ENCODE data around the gene MINDY4. TPM values are rescaled to one million over a fixed set of nuclear protein-coding genes. Genes with fewer than 3 reads are reported as not detected.

Gene MINDY4
- total RNA-seq (2014; rRNA removed; shearing (Covaris generic)) = 3.6 and 4.0 TPM in 2 replicates
- 2.9 and 6.4 TPM in 2 replicates for polyA plus RNA-seq (2014; cell fraction: nucleus; rRNA removed)

DNA sequence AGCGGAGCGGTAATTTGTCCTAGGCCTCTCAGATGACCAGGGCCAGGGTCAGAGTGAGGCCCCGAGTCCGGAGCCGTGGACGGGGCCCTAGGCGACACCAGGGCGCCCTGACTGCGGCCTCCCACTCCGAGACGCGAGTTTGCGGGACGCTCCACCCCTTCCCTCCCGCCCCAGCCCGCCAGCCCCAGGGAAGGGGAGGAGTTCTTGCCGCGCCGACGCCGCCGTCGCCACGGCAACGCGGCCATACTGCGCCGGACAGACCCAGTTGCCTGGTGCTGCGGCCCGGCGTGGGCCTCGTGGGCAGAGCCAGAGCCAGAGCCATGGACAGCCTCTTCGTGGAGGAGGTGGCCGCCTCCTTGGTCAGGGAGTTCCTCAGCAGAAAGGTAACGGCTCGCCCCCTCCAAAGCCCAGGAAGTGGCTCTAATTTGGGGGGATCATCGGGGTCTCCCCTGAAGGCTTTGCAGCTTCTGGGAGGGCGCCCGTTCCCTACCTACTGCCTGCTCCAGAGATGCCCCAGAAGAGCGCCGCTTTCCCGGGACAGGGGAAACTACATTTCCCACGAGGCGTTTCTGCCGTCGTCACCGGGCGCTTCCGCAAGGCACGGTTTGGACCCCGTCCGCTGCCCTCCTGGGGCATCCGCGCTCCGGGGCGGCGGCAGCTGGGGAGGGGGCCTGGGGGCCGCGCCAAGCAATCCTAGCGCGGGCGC lies at the start of gene MINDY4:
MINDY4 (plus strand) TSS at position 244 of the 706 bp plus-strand sequence; CDS start at position 321, 77 bp downstream.
- DNase-seq (ENCODE audit: extremely low read depth, low read depth) = peak; percentile 63

- no peak for DNase-seq (ENCODE audit: extremely low read depth, low read depth)
Measured at GRCh38 chr7:30722187-30722586, 49.0 kb upstream of the MINDY4 start.

GRCh38 chr7:30722671-30723070 lies 48.5 kb upstream of the MINDY4 start:
- no peak for DNase-seq (ENCODE audit: extremely low read depth, low read depth)

- no peak for DNase-seq (ENCODE audit: extremely low read depth, low read depth)
Measured at GRCh38 chr7:30723776-30724175, 47.4 kb upstream of the MINDY4 start.

DNA sequence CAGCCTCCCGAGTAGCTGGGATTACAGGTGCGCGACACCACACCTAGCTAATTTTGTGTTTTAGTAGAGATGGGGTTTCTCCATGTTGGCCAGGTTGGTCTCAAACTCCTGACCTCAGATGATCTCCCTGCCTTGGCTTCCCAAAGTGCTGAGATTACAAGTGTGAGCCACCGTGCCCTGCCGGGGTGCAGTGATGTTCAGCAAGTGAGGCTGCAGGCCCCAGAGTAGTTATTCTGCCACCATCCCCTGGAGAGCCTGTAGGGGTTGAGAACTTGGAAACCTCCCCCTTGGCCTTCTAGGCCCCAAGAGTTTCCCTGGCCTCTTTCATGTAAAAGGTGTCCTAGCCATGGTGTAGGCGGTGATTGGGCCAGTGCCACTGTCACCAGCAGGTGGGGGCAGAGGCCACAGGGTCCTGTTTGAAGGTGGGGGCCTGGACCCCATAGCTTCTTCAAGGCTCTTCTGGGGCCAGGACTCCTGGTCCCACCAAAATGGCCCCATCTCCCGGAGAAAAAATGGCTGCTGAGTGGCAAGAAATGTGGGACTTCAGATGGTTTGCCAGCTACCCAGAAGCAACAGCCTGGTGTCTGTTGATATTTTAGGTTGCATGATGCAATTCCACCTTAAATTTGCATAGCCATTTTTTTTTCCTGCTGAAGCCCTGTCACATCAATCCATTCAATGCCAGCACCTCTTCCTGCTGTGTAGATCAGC lies 44.8 kb upstream of the MINDY4 start:
- no peak for DNase-seq (ENCODE audit: extremely low read depth, low read depth)

- no peak for DNase-seq (ENCODE audit: extremely low read depth, low read depth)
Measured at GRCh38 chr7:30727061-30727945, 43.9 kb upstream of the MINDY4 start.

- no peak for DNase-seq (ENCODE audit: extremely low read depth, low read depth)
Measured at GRCh38 chr7:30728591-30729100, 42.6 kb upstream of the MINDY4 start.

DNA sequence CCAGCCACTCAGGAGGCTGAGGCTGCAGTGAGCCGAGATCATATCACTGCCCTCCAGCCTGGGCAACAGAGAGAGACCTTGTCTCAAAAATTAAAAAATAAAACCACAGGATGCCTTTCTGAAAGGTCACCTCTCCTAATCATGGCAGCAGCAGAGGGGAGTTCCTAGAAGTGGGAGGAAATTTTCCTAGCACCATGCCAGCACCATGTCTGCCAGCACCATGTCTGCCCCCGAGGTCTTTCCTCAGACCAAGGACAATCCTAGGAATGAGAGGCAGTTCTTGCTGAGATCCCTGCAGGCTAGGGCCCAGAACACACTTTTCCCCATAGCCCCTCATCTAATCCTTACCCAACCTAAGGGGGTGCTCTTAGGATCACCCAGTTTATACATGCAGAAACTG lies 41.6 kb upstream of the MINDY4 start:
- DNase-seq (ENCODE audit: extremely low read depth, low read depth) = no peak

GRCh38 chr7:30730097-30730496 lies 41.1 kb upstream of the MINDY4 start:
- DNase-seq (ENCODE audit: extremely low read depth, low read depth) = no peak

GRCh38 chr7:30730996-30731395 lies 40.2 kb upstream of the MINDY4 start:
- no peak for DNase-seq (ENCODE audit: extremely low read depth, low read depth)

GRCh38 chr7:30731581-30731980 lies 39.6 kb upstream of the MINDY4 start:
- DNase-seq (ENCODE audit: extremely low read depth, low read depth) = no peak

DNA sequence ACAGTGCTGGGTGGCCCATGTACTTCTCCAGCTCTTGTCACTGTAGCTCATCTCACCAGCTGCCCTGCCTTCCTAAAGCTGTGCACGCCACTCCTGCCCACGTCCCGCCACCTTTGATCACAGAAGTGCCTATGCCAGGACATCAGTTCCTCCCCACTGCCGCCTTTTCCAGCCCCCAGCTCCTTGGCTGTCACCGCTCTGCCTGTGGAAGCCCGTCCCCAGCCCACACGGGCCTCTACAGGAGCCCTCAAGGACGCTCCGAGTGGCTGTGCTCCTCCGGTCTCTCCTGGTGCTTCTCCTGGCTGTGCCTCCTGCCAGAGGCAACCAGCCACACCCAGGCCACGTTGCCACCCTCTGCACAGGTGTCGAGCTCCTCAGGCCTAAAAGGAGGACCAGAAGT lies 38.6 kb upstream of the MINDY4 start:
- no peak for DNase-seq (ENCODE audit: extremely low read depth, low read depth)

DNA sequence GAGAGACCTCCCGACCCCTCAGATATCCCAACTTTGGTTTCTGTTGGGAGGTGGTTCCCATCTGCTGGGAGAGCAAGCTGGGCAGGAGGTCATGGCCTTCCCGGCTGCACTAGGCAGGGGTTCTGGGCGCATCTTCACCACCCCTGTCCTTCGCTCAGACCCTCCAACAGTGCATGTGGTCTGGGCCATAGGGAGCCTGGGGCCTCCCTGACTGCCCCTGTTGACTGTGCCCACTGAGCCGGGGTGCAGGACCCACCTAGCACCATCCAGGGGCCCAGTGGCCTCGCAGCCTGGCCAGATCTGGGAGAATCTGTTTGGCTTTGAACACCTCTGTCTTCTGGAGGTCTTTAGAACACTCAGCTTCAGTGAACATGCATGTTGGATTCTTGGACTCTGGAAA lies 38.0 kb upstream of the MINDY4 start:
- DNase-seq (ENCODE audit: extremely low read depth, low read depth) = no peak

DNA sequence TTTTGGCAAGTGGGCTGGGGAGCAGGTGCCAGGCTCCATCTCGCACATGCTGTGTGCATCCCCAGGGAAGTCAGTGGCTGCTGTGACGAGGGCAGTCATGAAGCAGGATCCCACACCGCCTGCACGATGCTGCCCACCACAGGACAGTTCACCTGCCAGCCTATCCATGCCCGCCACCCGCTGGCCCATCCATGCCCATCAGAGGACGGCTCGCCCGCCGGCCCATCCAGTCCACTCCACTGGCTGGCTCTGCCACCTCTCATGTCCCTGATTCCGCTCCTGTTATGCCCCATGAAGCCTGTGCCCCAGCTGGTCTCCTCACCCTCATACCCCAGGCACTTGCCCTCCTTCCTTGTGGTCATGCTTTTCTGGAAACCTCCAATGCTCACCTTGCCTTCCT lies 37.5 kb upstream of the MINDY4 start:
- no peak for DNase-seq (ENCODE audit: extremely low read depth, low read depth)

GRCh38 chr7:30734497-30734896 lies 36.7 kb upstream of the MINDY4 start:
- no peak for DNase-seq (ENCODE audit: extremely low read depth, low read depth)

DNA sequence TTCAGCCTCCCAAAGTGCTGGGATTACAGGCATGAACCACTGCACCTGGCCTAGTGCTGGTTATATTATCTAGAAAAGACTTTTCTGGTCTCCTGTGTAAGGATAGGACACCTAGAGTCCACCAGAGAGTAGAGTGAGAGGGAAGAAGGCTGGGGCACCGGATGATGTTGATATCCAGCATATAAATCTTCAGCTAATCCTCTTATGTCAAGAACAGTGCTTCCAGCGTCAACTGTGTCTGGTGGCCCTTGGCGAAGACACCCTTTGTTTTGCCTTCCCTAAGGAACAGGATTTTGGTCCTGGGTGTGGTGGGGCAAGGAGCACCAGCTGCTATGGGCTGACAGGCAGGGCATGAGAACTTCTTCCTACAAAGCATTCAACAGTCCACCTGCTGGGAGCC lies 35.6 kb upstream of the MINDY4 start:
- no peak for DNase-seq (ENCODE audit: extremely low read depth, low read depth)

DNA sequence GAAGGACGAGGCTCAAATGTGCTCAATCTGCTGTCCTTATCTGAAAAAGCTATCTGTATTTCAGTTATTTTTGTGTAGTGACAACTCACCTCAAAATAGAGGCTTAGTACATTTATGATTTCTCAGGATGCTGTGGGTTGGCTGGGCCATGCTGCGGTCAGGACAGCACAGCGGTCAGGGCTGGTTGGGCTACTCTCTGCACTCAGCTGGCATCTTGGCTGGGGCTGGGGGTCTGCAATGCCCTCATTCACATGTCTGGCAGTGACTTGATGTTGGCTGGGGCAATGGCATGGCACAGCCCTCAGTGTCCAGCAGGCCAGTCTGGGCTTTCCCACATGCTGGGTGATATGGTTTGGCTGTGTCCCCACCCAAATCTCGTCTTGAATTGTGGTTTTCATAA lies 34.9 kb upstream of the MINDY4 start:
- no peak for DNase-seq (ENCODE audit: extremely low read depth, low read depth)

- DNase-seq (ENCODE audit: extremely low read depth, low read depth) = no peak
Measured at GRCh38 chr7:30738026-30738915, 32.9 kb upstream of the MINDY4 start.

DNA sequence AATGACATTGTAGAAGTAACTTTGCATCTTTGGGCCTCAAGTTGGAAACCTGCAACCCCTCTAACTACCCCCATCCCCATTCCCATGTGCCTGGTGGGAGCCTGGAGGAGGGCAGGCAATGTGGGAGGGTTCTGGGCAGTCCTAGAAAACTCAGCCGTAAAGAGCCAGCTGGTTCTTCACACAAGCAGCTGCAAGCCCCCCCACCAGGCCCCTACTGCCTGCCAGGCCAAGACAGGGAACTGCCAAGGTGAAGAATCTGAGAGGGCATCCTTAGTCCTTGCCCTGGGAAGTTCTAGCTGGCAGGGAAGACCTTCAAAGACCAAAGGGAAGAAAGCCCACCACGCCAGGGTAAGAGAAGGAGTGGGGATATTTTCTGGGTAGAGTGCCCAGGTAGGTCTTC lies 31.5 kb upstream of the MINDY4 start:
- DNase-seq (ENCODE audit: extremely low read depth, low read depth) = no peak
